ENCODE data around the gene CR2. TPM values are rescaled to one million over a fixed set of nuclear protein-coding genes. Genes with fewer than 3 reads are reported as not detected.

CR2 gene
- total and polyA plus RNA-seq, 2 of the 4 experiments (the other 2 are of a cell fraction): not detected

GRCh38 chr1:207433435-207433834 lies 20.7 kb upstream of the CR2 start:
- Histone ChIP-seq H3K9ac (ENCODE audit: low read depth, low read length) (no peak overlapping the region), H3K23ac (ENCODE audit: low read depth, low read length) (no peak overlapping the region), H3K56ac (ENCODE audit: extremely low read depth, insufficient read depth, low read length) (no peak overlapping the region), H3K27ac (ENCODE audit: insufficient read depth, low read length) (no peak overlapping the region), H3K36me3 (ENCODE audit: control insufficient read depth, insufficient read depth, low read length) (no peaks in the 10 kb centered on the region), H2BK120ac (ENCODE audit: low read depth, low read length) (no peak overlapping the region), H3K9me1 (ENCODE audit: insufficient read depth, low read length) (no peaks in the 10 kb centered on the region), H4K91ac (ENCODE audit: insufficient read depth, low read depth, low read length) (no peak overlapping the region), H2AK5ac (ENCODE audit: low read depth, low read length) (no peak overlapping the region), H2BK15ac (ENCODE audit: low read depth, low read length) (no peak overlapping the region), H3K4me1 (ENCODE audit: control insufficient read depth, insufficient read depth, low read length) (no peaks in the 10 kb centered on the region), H2AK9ac (replicated peaks; ENCODE audit: low read depth, low read length, poor library complexity) (no peak overlapping the region), H3K18ac (ENCODE audit: low read depth, low read length) (no peak overlapping the region), H3K4me2 (ENCODE audit: low read depth, low read length) (no peak overlapping the region), H3K4ac (ENCODE audit: low read depth, low read length) (no peak overlapping the region), H2AFZ (replicated peaks; ENCODE audit: low read length, poor library complexity) (no peak overlapping the region), H3K27me3 (ENCODE audit: control insufficient read depth, insufficient read depth, low read length) (no peaks in the 10 kb centered on the region; the same call in 1 of the 2 replicates), H2BK20ac (ENCODE audit: low read depth, low read length) (no peak overlapping the region), H3K14ac (replicated peaks; ENCODE audit: low read depth, low read length) (no peak overlapping the region), H3K4me3 (ENCODE audit: insufficient read depth, low read depth, low read length) (no peak overlapping the region), H2BK5ac (ENCODE audit: low read depth, low read length, poor library complexity, severe bottlenecking) (no peak overlapping the region), H3K9me3 (ENCODE audit: control insufficient read depth, insufficient read depth, low read length) (no peaks in the 10 kb centered on the region), H4K8ac (ENCODE audit: low read depth in 2 of 2, low read length in 2 of 2) (no peak overlapping the region), H4K20me1 (ENCODE audit: insufficient read depth, low read length) (no peaks in the 10 kb centered on the region), H3K79me1 (ENCODE audit: low read depth in 1 of 2, low read length in 2 of 2) (no peaks in the 10 kb centered on the region), H4K5ac (ENCODE audit: low read depth, low read length) (no peak overlapping the region)
- ATAC-seq (ENCODE audit: low read depth) (no peak), DNase-seq (no peak)
- in situ Hi-C loops (cut with MboI; ENCODE audit: low sequenced_read_pairs): no loop called here
- POLR2A ChIA-PET (ENCODE audit: unreplicated experiment): no interaction called here
- TF ChIP-seq USF2 (IDR thresholded peaks at IDR 0.05; ENCODE audit: low read depth, low read length) (no peak), CHD1 (IDR thresholded peaks at IDR 0.05; ENCODE audit: low read depth, low read length) (no peak), NFE2L2 (IDR thresholded peaks at IDR 0.05; ENCODE audit: low read depth, low read length) (no peak), MAZ (IDR thresholded peaks at IDR 0.05; ENCODE audit: borderline replicate concordance, low read depth, low read length) (no peak), FOS (IDR thresholded peaks at IDR 0.05; ENCODE audit: low read depth, low read length) (no peak), RCOR1 (IDR thresholded peaks at IDR 0.05; ENCODE audit: insufficient replicate concordance, low read length) (no peak), MXI1 (IDR thresholded peaks at IDR 0.05; ENCODE audit: borderline replicate concordance, low read depth, low read length) (no peak), RAD21 (IDR thresholded peaks at IDR 0.05; ENCODE audit: low read length) (no peak), SMC3 (IDR thresholded peaks at IDR 0.05; ENCODE audit: low read depth, low read length) (no peak), ELK1 (IDR thresholded peaks at IDR 0.05; ENCODE audit: borderline replicate concordance, low read depth, low read length) (no peak), MAFK (IDR thresholded peaks at IDR 0.05; ENCODE audit: low read depth, low read length) (no peak), RFX5 (IDR thresholded peaks at IDR 0.05; ENCODE audit: low read depth, low read length) (no peak), CTCF (conservative IDR thresholded peaks at IDR 0.05; ENCODE audit: low read depth, low read length) (no peak), POLR2A (IDR thresholded peaks at IDR 0.05; ENCODE audit: low read depth, low read length) (no peak), BHLHE40 (IDR thresholded peaks at IDR 0.05; ENCODE audit: low read depth, low read length) (no peak), CEBPB (IDR thresholded peaks at IDR 0.05; ENCODE audit: low read depth, low read length) (no peak)
- dilution Hi-C loops (cut with HindIII; ENCODE audit: low sequenced_read_pairs, unreplicated experiment): no loop called here
- CTCF ChIA-PET: no interaction called here
- no TSS peak for BruUV-seq (replicated peaks)
- intact Hi-C loops (cut with micrococcal nuclease): no loop called here
- no CpG with 5 or more reads among the region's 3 CpGs for WGBS, 2 experiments (ENCODE audit: extremely low coverage in 2 of 2, insufficient read length in 1 of 2)

Measured in IMR-90 (cell line).